CD4-positive, CD25-positive, alpha-beta regulatory T cell (primary cell): ENCODE results near the gene FGF5. TPM values are rescaled to one million over a fixed set of nuclear protein-coding genes. Genes with fewer than 3 reads are reported as not detected.

Experiments used
- ATAC-seq, 2 donors: fragments of 150-1000 bp; cut with Tn5 transposase; one replicate each; pipeline ENCODE4 v1.10.0; 2021; ENCODE audit warnings: low read depth in 2 of 2, moderate number of reproducible peaks in 2 of 2, moderate library complexity in 1 of 2
- DNase-seq, 3 donors: peaks; one replicate each; pipeline versions ENCODE4 v3.0.0 to v3.0.0-alpha.2; 2012 to 2022; ENCODE audit warnings: mixed read lengths in 1 of 3
- H3K27ac ChIP-seq: one replicate; pipeline ENCODE4 v1.7.0; 2013; ENCODE audit warnings: mild to moderate bottlenecking, low read length; ENCODE audit not compliant: insufficient read depth, poor library complexity, severe bottlenecking
- H3K27me3 ChIP-seq: one replicate; pipeline ENCODE4 v1.7.0; 2013; ENCODE audit warnings: low read length; ENCODE audit not compliant: control insufficient read depth, insufficient read depth
- H3K36me3 ChIP-seq: one replicate; pipeline ENCODE4 v1.7.0; 2013; ENCODE audit warnings: mild to moderate bottlenecking, low read length, moderate library complexity; ENCODE audit not compliant: control insufficient read depth, insufficient read depth
- H3K4me1 ChIP-seq: 2 replicates; pipeline ENCODE4 v1.7.0; 2013; ENCODE audit warnings: mild to moderate bottlenecking, low read length; ENCODE audit not compliant: insufficient read depth, control insufficient read depth, poor library complexity, severe bottlenecking
- H3K4me3 ChIP-seq: one replicate; pipeline ENCODE4 v1.7.0; 2013; ENCODE audit warnings: low read depth, mild to moderate bottlenecking, low read length, moderate library complexity
- H3K9me3 ChIP-seq, 2 experiments: 1 replicate in 1 of 2; 2 replicates in 1 of 2; pipeline ENCODE4 v1.7.0; 2013; ENCODE audit warnings: low read length in 2 of 2, mild to moderate bottlenecking in 1 of 2, moderate library complexity in 1 of 2; ENCODE audit not compliant: control insufficient read depth in 2 of 2
- H3K27ac Mint-ChIP-seq, 3 donors: one replicate each; pipeline ENCODE4 v1.8.0; 2020 to 2022; ENCODE audit warnings: mild to moderate bottlenecking in 3 of 3, mixed read lengths in 3 of 3, moderate library complexity in 2 of 3
- H3K27me3 Mint-ChIP-seq: one replicate; pipeline ENCODE4 v1.8.0; 2022; ENCODE audit warnings: mild to moderate bottlenecking, mixed read lengths
- H3K36me3 Mint-ChIP-seq: one replicate; pipeline ENCODE4 v1.8.0; 2020; ENCODE audit warnings: mixed read lengths
- H3K4me1 Mint-ChIP-seq, 4 donors: one replicate each; pipeline ENCODE4 v1.8.0; 2020 to 2022; ENCODE audit warnings: mixed read lengths in 4 of 4, mild to moderate bottlenecking in 1 of 4
- H3K4me3 Mint-ChIP-seq, 4 donors: one replicate each; pipeline ENCODE4 v1.8.0; 2020 to 2022; ENCODE audit warnings: mild to moderate bottlenecking in 4 of 4, mixed read lengths in 4 of 4, moderate library complexity in 3 of 4
- H3K9me3 Mint-ChIP-seq, 7 donors: one replicate each; pipeline ENCODE4 v1.8.0; 2020 to 2022; ENCODE audit warnings: mixed read lengths in 7 of 7, mild to moderate bottlenecking in 3 of 7, moderate library complexity in 2 of 7
- polyA plus RNA-seq, 4 donors: library from polyadenylated mRNA; unstranded; fragments of 300-500 nt; fragmentation: Illumina TruSeq; gene quantifications; one replicate each; pipeline ENCODE4 v1.2.3, GENCODE V29; 2021
- total RNA-seq: library from RNA; stranded (reverse); gene quantifications from one replicate; pipeline ENCODE4 v1.2.3, GENCODE V29; 2022

FGF5 gene
- total and polyA plus RNA-seq, 5 donors from 2014 or later = not detected

GRCh38 chr4:80229590-80229989, 36.9 kb upstream of the FGF5 start:
- peaks cover 62% of the 10 kb centered on the region for H3K27me3 Mint-ChIP-seq
- no peak for ATAC-seq
- H3K4me1 ChIP-seq = no peaks in the 10 kb centered on the region
- H3K4me3 Mint-ChIP-seq = no peak overlapping the region
- H3K27ac ChIP-seq = no peak overlapping the region
- H3K27me3 ChIP-seq = peaks cover 42% of the 10 kb centered on the region
- H3K36me3 ChIP-seq = no peaks in the 10 kb centered on the region
- H3K9me3 ChIP-seq = no peaks in the 10 kb centered on the region
- no peaks in the 10 kb centered on the region for H3K9me3 Mint-ChIP-seq
- no peak overlapping the region for H3K27ac Mint-ChIP-seq
- no peak overlapping the region for H3K4me3 ChIP-seq
- H3K4me1 Mint-ChIP-seq = no peaks in the 10 kb centered on the region
- no peaks in the 10 kb centered on the region for H3K36me3 Mint-ChIP-seq
- no peak for DNase-seq

GRCh38 chr4:80231180-80231579, 35.3 kb upstream of the FGF5 start:
- no peaks in the 10 kb centered on the region for H3K36me3 Mint-ChIP-seq
- H3K4me3 Mint-ChIP-seq = no peak overlapping the region
- no peak for ATAC-seq

GRCh38 chr4:80232707-80233370, 33.6 kb upstream of the FGF5 start:
- Mint-ChIP-seq H3K9me3 (peaks cover 0 to 2% (median 0%) of the 10 kb centered on the region in 7 donors), H3K27me3 (peaks cover 70% of the 10 kb centered on the region), H3K4me3 (no peak overlapping the region), H3K27ac (no peak overlapping the region), H3K4me1 (no peaks in the 10 kb centered on the region), H3K36me3 (no peaks in the 10 kb centered on the region)
- ATAC-seq (no peak), DNase-seq (no peak)
- H3K4me3 ChIP-seq = no peak overlapping the region
- no peaks in the 10 kb centered on the region for H3K9me3 ChIP-seq
- H3K36me3 ChIP-seq = no peaks in the 10 kb centered on the region
- peaks cover 30% of the 10 kb centered on the region for H3K27me3 ChIP-seq
- H3K4me1 ChIP-seq = no peaks in the 10 kb centered on the region
- no peak overlapping the region for H3K27ac ChIP-seq

More at GRCh38 chr4:80231180-80231579, 35.3 kb upstream of the FGF5 start:
- Mint-ChIP-seq H3K27ac (no peak overlapping the region), H3K9me3 (peaks cover 0 to 2% (median 0%) of the 10 kb centered on the region in 7 donors), H3K4me1 (no peaks in the 10 kb centered on the region), H3K27me3 (peaks cover 62% of the 10 kb centered on the region)
- no peaks in the 10 kb centered on the region for H3K4me1 ChIP-seq
- DNase-seq = no peak
- H3K36me3 ChIP-seq = no peaks in the 10 kb centered on the region
- H3K4me3 ChIP-seq = no peak overlapping the region
- peaks cover 33% of the 10 kb centered on the region for H3K27me3 ChIP-seq
- H3K27ac ChIP-seq = no peak overlapping the region
- no peaks in the 10 kb centered on the region for H3K9me3 ChIP-seq

GRCh38 chr4:80233390-80233789, 33.1 kb upstream of the FGF5 start:
- no peak for DNase-seq
- Histone ChIP-seq H3K27ac (no peak overlapping the region), H3K36me3 (no peaks in the 10 kb centered on the region), H3K27me3 (peaks cover 29% of the 10 kb centered on the region), H3K9me3 (no peaks in the 10 kb centered on the region), H3K4me1 (no peaks in the 10 kb centered on the region), H3K4me3 (no peak overlapping the region)
- Mint-ChIP-seq H3K4me3 (no peak overlapping the region), H3K27ac (no peak overlapping the region), H3K9me3 (peaks cover 0 to 2% (median 0%) of the 10 kb centered on the region in 7 donors), H3K36me3 (no peaks in the 10 kb centered on the region), H3K4me1 (no peaks in the 10 kb centered on the region), H3K27me3 (peaks cover 64% of the 10 kb centered on the region)
- no peak for ATAC-seq

GRCh38 chr4:80235451-80235850, 31.0 kb upstream of the FGF5 start:
- H3K4me3 ChIP-seq = no peak overlapping the region
- H3K9me3 ChIP-seq = no peaks in the 10 kb centered on the region
- Mint-ChIP-seq H3K4me1 (no peaks in the 10 kb centered on the region), H3K27me3 (peaks cover 44% of the 10 kb centered on the region), H3K27ac (no peak overlapping the region), H3K36me3 (no peaks in the 10 kb centered on the region), H3K4me3 (no peak overlapping the region), H3K9me3 (peaks cover 0 to 2% (median 0%) of the 10 kb centered on the region in 7 donors)
- no peak overlapping the region for H3K27ac ChIP-seq
- H3K36me3 ChIP-seq = no peaks in the 10 kb centered on the region
- no peaks in the 10 kb centered on the region for H3K4me1 ChIP-seq
- peaks cover 34% of the 10 kb centered on the region for H3K27me3 ChIP-seq
- no peak for DNase-seq
- ATAC-seq = no peak

- no peak overlapping the region for H3K4me3 Mint-ChIP-seq
- no peaks in the 10 kb centered on the region for H3K4me1 Mint-ChIP-seq
- H3K27me3 Mint-ChIP-seq = peaks cover 25% of the 10 kb centered on the region
Measured at GRCh38 chr4:80237992-80238391, 28.5 kb upstream of the FGF5 start.

GRCh38 chr4:80239480-80240150, 26.8 kb upstream of the FGF5 start:
- Mint-ChIP-seq H3K36me3 (no peaks in the 10 kb centered on the region), H3K27ac (no peak overlapping the region), H3K4me3 (no peak overlapping the region), H3K4me1 (no peaks in the 10 kb centered on the region), H3K27me3 (peaks cover 22% of the 10 kb centered on the region), H3K9me3 (peaks cover 0 to 2% (median 0%) of the 10 kb centered on the region in 7 donors)
- no peak for ATAC-seq
- DNase-seq = no peak
- no peaks in the 10 kb centered on the region for H3K9me3 ChIP-seq
- H3K36me3 ChIP-seq = no peaks in the 10 kb centered on the region
- no peak overlapping the region for H3K4me3 ChIP-seq
- no peak overlapping the region for H3K27ac ChIP-seq
- H3K27me3 ChIP-seq = peaks cover 30% of the 10 kb centered on the region
- H3K4me1 ChIP-seq = no peaks in the 10 kb centered on the region

More at GRCh38 chr4:80237992-80238391, 28.5 kb upstream of the FGF5 start:
- Histone ChIP-seq H3K4me1 (no peaks in the 10 kb centered on the region), H3K27me3 (peaks cover 26% of the 10 kb centered on the region), H3K4me3 (no peak overlapping the region), H3K9me3 (no peaks in the 10 kb centered on the region), H3K36me3 (no peaks in the 10 kb centered on the region), H3K27ac (no peak overlapping the region)
- ATAC-seq (no peak), DNase-seq (no peak)
- Mint-ChIP-seq H3K9me3 (peaks cover 0 to 2% (median 0%) of the 10 kb centered on the region in 7 donors), H3K27ac (no peak overlapping the region), H3K36me3 (no peaks in the 10 kb centered on the region)

- H3K4me1 ChIP-seq = no peaks in the 10 kb centered on the region
- no peak overlapping the region for H3K4me3 ChIP-seq
- H3K27me3 ChIP-seq = peaks cover 28% of the 10 kb centered on the region
- no peaks in the 10 kb centered on the region for H3K36me3 ChIP-seq
- no peaks in the 10 kb centered on the region for H3K9me3 ChIP-seq
- no peaks in the 10 kb centered on the region for H3K4me1 Mint-ChIP-seq
- peaks cover 22% of the 10 kb centered on the region for H3K27me3 Mint-ChIP-seq
- no peak overlapping the region for H3K4me3 Mint-ChIP-seq
- ATAC-seq (no peak), DNase-seq (no peak)
- no peak overlapping the region for H3K27ac Mint-ChIP-seq
- H3K27ac ChIP-seq = no peak overlapping the region
- peaks cover 0 to 2% (median 0%) of the 10 kb centered on the region in 7 donors for H3K9me3 Mint-ChIP-seq
- H3K36me3 Mint-ChIP-seq = no peaks in the 10 kb centered on the region
Measured at GRCh38 chr4:80240976-80241375, 25.5 kb upstream of the FGF5 start.
